Raji (cell line): ENCODE data around the gene KRTAP10-8.
"Not testable (repeated sequence)": the region's sequence is repeated elsewhere in the genome, so short reads cannot be mapped to it uniquely, and the experiment has no call there.

Experiments used
- POLR2A ChIP-seq: IDR thresholded peaks from 2 replicates; pipeline ENCODE4 v1.6.1; 2011; ENCODE audit warnings: low read depth, low read length, control low read depth; ENCODE audit not compliant: insufficient read depth

Gene KRTAP10-8

DNA sequence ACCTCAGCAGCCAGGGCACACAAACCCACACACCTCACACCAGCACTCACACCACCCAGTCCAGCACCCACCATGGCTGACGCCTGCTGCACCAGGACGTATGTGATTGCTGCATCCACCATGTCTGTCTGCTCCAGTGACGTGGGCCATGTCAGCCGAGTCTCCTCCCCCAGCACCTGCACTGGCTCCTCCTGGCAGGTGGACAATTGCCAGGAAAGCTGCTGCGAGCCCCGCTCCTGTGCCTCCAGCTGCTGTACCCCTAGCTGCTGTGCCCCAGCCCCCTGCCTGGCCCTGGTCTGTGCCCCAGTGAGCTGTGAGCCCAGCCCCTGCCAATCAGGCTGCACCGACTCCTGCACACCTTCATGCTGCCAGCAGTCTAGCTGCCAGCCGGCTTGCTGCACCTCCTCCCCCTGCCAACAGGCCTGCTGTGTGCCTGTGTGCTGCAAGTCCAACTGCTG, at the start of gene KRTAP10-8:
Gene KRTAP10-8, plus strand, starts transcription at position 51 of the 458 bp plus-strand sequence. Its CDS starts 22 bp downstream, at position 73.
- TF ChIP-seq POLR2A = no peak

DNA sequence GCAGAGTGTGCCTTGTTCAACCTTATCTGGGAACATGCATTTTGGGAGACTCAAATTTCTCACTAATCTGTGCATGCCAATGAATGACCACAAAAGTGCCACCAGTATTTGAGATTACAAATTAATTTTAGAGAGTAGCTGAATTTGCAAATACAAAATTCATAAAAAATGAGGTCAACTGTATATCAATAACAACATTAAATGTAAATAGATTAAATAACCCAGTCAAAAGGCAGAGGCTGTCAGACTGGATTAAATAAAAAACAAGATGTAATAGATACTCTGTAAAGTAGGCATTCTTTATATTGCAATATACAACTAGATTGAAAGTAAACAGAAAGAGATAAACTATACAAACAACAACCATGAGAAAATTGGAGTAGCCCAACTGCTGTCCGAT, 47.8 kb upstream of the KRTAP10-8 start:
- no peak for TF ChIP-seq POLR2A

GRCh38 chr21:44564886-44565598, 46.8 kb upstream of the KRTAP10-8 start:
- no peak for TF ChIP-seq POLR2A

DNA sequence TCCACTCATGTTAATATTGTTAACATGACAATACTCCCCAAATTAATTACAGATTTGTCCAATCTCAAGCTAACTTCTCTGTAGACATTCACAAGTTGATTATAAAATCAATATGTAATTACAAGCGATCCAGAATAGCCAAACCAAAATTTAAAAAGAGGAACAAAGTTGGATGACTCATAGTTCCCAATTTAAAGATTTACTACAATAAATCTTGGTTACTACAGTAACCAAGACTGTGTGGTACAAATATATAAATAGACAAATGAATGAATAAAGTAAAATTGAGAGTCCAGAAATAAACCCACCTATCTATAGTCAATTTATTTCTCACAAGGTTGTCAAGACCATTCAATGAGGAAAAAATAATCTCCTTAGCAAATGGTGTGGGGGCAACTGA, 45.5 kb upstream of the KRTAP10-8 start:
- TF ChIP-seq POLR2A = no peak

DNA sequence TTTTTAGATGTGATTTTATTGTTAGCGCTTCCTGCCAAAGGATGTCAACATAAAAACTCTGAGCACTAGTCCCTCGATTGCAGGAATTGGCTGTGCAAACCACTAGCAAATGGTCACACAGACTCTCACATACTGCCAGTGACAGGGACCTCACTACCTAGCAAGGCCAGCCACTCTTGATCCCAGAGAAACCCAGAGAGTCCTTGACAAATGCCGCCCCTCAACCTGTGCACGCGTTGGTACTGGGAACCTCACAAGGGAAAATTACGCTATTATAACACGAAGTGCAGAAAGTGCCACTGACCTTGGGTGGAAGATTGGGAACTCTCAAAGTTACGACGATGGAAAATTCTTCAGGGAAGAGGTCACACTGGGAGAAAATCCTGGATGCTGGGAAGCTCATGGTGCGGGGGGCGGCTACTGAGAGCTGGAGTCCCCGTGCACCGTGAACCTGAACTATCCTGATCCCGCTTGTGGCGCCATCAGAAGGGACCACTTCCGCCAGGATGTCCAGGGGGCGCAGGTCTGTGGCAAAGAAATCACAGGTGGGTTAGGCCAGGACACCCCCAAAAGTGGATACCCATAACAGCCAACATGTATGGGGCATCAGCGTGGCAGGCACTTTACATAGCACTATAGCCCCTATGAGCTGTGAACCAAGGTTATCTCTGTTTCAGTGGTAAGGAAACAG, 44.3 kb upstream of the KRTAP10-8 start:
- no peak for TF ChIP-seq POLR2A

DNA sequence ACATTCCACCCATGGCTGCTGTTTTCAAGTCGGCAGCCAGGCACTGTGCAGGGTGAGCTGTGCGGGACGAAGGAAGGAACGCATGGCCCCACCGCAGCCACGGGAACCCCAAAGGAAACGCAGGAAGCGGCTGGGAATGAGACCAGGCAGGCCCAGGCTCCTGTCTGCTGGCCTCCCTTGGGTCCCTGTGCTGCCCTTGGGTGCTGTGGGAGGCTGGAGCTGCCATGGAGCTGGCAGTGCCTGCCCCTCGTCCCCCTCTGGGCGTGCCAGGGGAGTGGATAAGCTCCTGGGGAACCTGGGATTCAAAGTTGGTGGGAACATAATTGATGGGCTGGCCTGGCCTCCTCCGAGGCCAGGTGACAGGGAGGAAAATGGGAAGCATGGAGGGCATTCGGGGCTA, 43.6 kb upstream of the KRTAP10-8 start:
- TF ChIP-seq POLR2A = no peak

DNA sequence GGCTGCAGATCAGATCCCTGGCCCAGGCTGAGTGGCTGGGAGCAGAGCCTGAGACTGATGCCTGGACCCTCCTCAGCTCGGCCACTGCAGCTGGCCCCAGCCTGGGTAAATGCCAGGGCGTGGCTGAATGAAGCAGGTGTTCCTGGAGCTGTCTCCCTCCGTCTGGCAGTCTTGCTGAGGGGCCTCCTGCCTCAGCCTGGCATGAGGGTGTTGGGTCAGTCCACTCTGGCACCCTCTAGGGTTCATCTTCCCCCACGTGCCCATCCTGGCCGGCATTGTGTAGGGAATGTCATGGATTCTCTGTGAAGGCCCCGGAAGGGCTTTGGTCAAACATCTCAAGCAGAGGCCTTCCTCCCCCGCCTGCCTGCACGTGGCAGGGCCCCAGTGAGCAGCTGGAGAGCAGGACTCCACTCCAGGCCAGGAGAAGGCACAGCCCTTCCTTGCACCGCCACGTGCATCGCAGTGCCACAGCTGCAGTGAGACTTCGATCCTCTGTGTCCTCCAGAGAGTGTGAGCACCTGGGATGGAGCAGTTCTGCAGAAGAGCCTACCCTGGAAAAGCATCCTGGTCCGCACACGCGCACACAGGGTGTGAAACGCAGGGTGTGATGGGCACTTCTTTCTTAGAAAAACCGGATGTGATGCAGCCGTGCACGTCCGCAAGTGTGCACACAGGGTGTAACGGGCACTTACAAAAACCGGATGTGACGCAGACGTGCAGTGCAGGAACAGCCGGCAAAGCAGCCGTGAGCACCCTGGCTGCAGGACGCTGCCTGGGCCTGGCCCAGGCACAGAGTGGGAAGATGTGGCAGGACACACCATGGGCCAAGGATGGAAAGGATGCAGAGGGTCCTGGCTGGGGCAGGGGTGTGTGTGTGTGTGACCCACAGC, 43.0 kb upstream of the KRTAP10-8 start:
- TF ChIP-seq POLR2A = no peak

DNA sequence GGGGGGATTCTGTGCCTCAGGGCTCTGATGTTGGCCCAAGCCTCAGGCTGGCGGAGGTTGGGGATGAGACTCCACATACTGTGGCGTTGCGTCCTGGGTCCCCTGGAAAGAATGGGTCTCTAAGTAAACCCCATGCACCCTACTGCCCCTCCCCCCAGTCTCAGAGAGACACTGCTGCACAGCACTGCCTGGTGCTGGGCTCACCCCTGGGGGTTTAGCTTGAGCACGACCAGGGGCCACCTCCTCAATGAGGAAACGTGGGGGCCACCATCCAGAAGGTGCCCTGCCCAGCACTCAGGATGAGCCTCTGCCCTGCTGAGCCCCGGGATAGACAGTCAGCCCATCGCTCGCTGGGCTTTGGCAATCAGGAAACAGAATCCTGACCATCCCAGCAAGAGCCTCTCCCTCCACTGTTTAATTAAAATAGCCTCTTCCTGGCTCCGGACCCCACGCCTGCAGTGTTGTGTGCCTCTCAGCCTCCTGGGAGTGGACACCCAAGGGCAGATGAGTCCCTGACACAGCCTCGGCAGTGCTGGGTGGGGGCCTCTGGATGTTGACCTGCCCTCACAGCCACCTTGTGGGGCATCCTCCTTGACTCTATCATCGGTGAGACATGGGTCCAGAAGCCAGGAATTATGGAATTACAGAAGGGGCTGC, 41.9 kb upstream of the KRTAP10-8 start:
- no peak for TF ChIP-seq POLR2A

- no peak for TF ChIP-seq POLR2A
Measured at GRCh38 chr21:44571296-44571695, 40.6 kb upstream of the KRTAP10-8 start.

- TF ChIP-seq POLR2A = no peak
Measured at GRCh38 chr21:44571844-44572782, 39.8 kb upstream of the KRTAP10-8 start.

- TF ChIP-seq POLR2A = no peak
Measured at GRCh38 chr21:44572959-44573583, 38.8 kb upstream of the KRTAP10-8 start.

- not testable (repeated sequence) for TF ChIP-seq POLR2A
Measured at GRCh38 chr21:44573630-44574456, 38.0 kb upstream of the KRTAP10-8 start, which contains the start of gene KRTAP10-4. KRTAP10-4 (plus strand) TSS chr21:44573729; CDS start chr21:44573759, 30 bp downstream.
